Measurements from ENCODE around the gene RALGAPA1.
"Not testable (repeated sequence)": the region's sequence is repeated elsewhere in the genome, so short reads cannot be mapped to it uniquely, and the experiment has no call there.

- not testable (repeated sequence) for TF ChIP-seq CTCF, POLR2A (IDR thresholded peaks at IDR 0.05)
Observed at GRCh38 chr14:35733510-35733909, 75.6 kb downstream of the RALGAPA1 start.

Data from right lobe of liver (tissue), 4 donors.